ENCODE measurements around the gene TEAD3.

DNA sequence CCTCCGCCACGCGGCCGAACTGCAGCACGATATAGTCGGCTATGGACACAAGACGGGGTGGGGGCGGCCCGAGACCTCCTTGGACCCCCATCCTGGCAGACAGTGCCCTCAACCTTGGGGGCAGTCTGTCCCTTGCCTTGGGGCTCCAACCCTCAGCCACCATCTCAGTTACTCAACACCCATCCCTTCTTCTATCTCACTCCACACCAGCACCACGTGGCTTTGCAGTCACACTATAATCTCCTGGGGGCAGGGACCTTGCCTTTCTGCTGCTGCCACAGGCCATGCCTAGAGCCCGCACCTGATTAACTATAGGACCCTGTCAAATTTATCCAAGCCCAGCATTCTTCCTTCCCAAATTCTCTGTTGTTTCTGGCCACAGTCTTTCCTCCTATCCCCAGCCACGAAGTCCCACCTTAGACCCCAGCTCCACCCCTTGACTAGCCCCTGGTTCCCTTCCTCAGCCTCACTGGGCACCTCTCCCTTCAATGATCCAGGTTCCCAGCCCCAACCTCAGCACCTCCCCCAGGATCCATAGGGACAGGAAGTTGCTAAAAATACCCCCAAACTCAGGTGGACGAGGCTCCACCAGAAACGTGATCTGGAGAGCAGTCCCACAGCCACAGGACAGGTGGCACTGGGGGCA lies 1.7 kb upstream of the TEAD3 start:
- no peak for TF ChIP-seq FOXJ3 (CRISPR knock-in tag; IDR thresholded peaks at IDR 0.05; ENCODE audit: borderline replicate concordance)
- no peak for TF ChIP-seq CREM (CRISPR knock-in tag; IDR thresholded peaks at IDR 0.05)
- no peak for TF ChIP-seq CTCF (IDR thresholded peaks at IDR 0.05)
- no peak for TF ChIP-seq NR3C1 (CRISPR knock-in tag; conservative IDR thresholded peaks at IDR 0.05; ENCODE audit: low read depth)
- TF ChIP-seq E2F1 (CRISPR knock-in tag; IDR thresholded peaks at IDR 0.05), result no peak
- no peak for TF ChIP-seq JAZF1 (CRISPR knock-in tag; IDR thresholded peaks at IDR 0.05)

Measured in WTC11 (cell line).